NB4 (cell line): ENCODE data around the gene ASIC1.

Source experiments
- MYC ChIP-seq: IDR thresholded peaks from 2 replicates; pipeline ENCODE4 v1.6.1; 2011; ENCODE audit warnings: low read depth, low read length
- POLR2A ChIP-seq: IDR thresholded peaks from 2 replicates; pipeline ENCODE4 v1.6.1; 2011; ENCODE audit warnings: mild to moderate bottlenecking; ENCODE audit not compliant: insufficient read length; ENCODE audit errors: extremely low read depth
- TF ChIP-seq, protein P1 (sequence below): IDR thresholded peaks from one replicate; pipeline ENCODE4 v1.5.1; 2012; ENCODE audit warnings: low read depth, low read length
- TF ChIP-seq, protein P2 (sequence below): IDR thresholded peaks from 2 replicates; pipeline ENCODE4 v1.6.1; 2011; ENCODE audit warnings: low read depth, low read length

DNA sequence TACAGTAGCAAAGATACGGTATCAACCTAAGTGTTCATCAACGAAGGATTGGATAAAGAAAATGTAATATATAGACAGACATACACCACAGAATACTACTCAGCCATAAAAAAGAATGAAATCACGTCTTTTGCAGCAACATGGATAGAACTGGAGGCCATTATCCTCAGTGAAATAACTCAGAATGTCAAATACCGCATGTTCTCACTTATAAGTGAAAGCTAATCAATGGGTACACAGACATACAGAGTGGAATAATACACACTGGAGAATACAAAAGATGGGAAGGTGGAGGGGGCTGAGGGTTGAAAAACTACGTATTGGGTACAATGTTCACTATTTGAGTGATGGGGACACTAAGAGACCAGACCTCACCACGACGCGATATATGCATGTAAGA, 33.2 kb upstream of the ASIC1 start:
- no peak for TF ChIP-seq MYC
- TF ChIP-seq, protein P1, sequence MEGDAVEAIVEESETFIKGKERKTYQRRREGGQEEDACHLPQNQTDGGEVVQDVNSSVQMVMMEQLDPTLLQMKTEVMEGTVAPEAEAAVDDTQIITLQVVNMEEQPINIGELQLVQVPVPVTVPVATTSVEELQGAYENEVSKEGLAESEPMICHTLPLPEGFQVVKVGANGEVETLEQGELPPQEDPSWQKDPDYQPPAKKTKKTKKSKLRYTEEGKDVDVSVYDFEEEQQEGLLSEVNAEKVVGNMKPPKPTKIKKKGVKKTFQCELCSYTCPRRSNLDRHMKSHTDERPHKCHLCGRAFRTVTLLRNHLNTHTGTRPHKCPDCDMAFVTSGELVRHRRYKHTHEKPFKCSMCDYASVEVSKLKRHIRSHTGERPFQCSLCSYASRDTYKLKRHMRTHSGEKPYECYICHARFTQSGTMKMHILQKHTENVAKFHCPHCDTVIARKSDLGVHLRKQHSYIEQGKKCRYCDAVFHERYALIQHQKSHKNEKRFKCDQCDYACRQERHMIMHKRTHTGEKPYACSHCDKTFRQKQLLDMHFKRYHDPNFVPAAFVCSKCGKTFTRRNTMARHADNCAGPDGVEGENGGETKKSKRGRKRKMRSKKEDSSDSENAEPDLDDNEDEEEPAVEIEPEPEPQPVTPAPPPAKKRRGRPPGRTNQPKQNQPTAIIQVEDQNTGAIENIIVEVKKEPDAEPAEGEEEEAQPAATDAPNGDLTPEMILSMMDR: no peak
- no peak for TF ChIP-seq POLR2A
- TF ChIP-seq, protein P2, sequence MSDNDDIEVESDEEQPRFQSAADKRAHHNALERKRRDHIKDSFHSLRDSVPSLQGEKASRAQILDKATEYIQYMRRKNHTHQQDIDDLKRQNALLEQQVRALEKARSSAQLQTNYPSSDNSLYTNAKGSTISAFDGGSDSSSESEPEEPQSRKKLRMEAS: no peak
